Smooth muscle cell (in vitro differentiated cells): ENCODE data around the gene EXOC3. TPM values are rescaled to one million over a fixed set of nuclear protein-coding genes. Genes with fewer than 3 reads are reported as not detected.

Experiments used
- DNase-seq: peaks from one replicate; lab custom pipeline; 2025; ENCODE audit not compliant: unreplicated experiment; lab: John Stamatoyannopoulos, UW
- H2AFZ ChIP-seq: fragments of 200-600 bp; sonication (generic); 2 replicates; pipeline ENCODE4 v1.6.0; 2016; ENCODE audit warnings: antibody characterized with exemption, low read depth, mild to moderate bottlenecking
- H3F3A ChIP-seq: fragments of 200-600 bp; sonication (generic); 2 replicates; pipeline ENCODE4 v1.6.0; 2017; ENCODE audit warnings: antibody characterized with exemption, low read depth
- H3K27ac ChIP-seq: fragments of 200-600 bp; sonication (generic); 2 replicates; pipeline ENCODE4 v1.5.1; 2016; ENCODE audit warnings: low read depth, mild to moderate bottlenecking
- H3K27me3 ChIP-seq: fragments of 200-600 bp; sonication (generic); 2 replicates; pipeline ENCODE4 v1.6.1; 2016; ENCODE audit warnings: low read depth, mild to moderate bottlenecking
- H3K36me3 ChIP-seq: fragments of 200-600 bp; sonication (generic); 2 replicates; pipeline ENCODE4 v1.5.1; 2016; ENCODE audit warnings: low read depth
- H3K4me1 ChIP-seq: fragments of 200-600 bp; sonication (generic); 2 replicates; pipeline ENCODE4 v1.5.1; 2016; ENCODE audit warnings: low read depth
- H3K4me2 ChIP-seq: fragments of 200-600 bp; sonication (generic); 2 replicates; pipeline ENCODE4 v1.6.0; 2016; ENCODE audit warnings: mild to moderate bottlenecking
- H3K4me3 ChIP-seq: fragments of 200-600 bp; sonication (generic); 2 replicates; pipeline ENCODE4 v1.5.1; 2016; ENCODE audit warnings: mild to moderate bottlenecking
- H3K79me2 ChIP-seq: fragments of 200-600 bp; sonication (generic); 2 replicates; pipeline ENCODE4 v1.6.0; 2016; ENCODE audit warnings: low read depth, mild to moderate bottlenecking
- H3K9ac ChIP-seq: fragments of 200-600 bp; sonication (generic); 2 replicates; pipeline ENCODE4 v1.6.0; 2016; ENCODE audit warnings: low read depth
- H3K9me3 ChIP-seq: fragments of 200-600 bp; sonication (generic); replicated peaks from 2 replicates; pipeline ENCODE4 v1.5.1; 2016; ENCODE audit warnings: low read depth
- H4K20me1 ChIP-seq: fragments of 200-600 bp; sonication (generic); 2 replicates; pipeline ENCODE4 v1.6.0; 2016; ENCODE audit warnings: low read depth
- WGBS: methylation state at CpG from one replicate; pipeline ENCODE4 v1.1.7; 2016; ENCODE audit warnings: low lambda C conversion rate; 5-methylcytosine and 5-hydroxymethylcytosine counted together
- polyA plus RNA-seq: library from polyadenylated mRNA; unstranded; fragments of >200 nt; fragmentation: Nextera tagmentation; extraction: Ambion mirVana; gene quantifications from 2 replicates; pipeline ENCODE4 v1.2.1, GENCODE V29; 2016
- total RNA-seq: library from RNA; depleted of rRNA; stranded (reverse); fragments of >200 nt; gene quantifications from 2 replicates; pipeline ENCODE4 v1.2.3, GENCODE V29; 2014
- TF ChIP-seq, protein P1 (sequence below): fragments of 200-600 bp; sonication (generic); IDR thresholded peaks from 2 replicates; pipeline ENCODE4 v1.5.1; 2017; ENCODE audit warnings: borderline replicate concordance, mild to moderate bottlenecking, antibody characterized with exemption; ENCODE audit not compliant: insufficient read depth, poor library complexity, severe bottlenecking

The EXOC3 gene
- total and polyA plus RNA-seq, 2 experiments from 2014 or later: 23.6 to 30.5 TPM

- H3K27me3 ChIP-seq: peaks cover 28% of the 10 kb centered on the region
- H3K36me3 ChIP-seq: no peaks in the 10 kb centered on the region
- H3F3A ChIP-seq: no peaks in the 10 kb centered on the region
- H3K4me3 ChIP-seq: no peak overlapping the region
- no peaks in the 10 kb centered on the region for H4K20me1 ChIP-seq
- no peaks in the 10 kb centered on the region for H3K9me3 ChIP-seq
- TF ChIP-seq, protein P1, sequence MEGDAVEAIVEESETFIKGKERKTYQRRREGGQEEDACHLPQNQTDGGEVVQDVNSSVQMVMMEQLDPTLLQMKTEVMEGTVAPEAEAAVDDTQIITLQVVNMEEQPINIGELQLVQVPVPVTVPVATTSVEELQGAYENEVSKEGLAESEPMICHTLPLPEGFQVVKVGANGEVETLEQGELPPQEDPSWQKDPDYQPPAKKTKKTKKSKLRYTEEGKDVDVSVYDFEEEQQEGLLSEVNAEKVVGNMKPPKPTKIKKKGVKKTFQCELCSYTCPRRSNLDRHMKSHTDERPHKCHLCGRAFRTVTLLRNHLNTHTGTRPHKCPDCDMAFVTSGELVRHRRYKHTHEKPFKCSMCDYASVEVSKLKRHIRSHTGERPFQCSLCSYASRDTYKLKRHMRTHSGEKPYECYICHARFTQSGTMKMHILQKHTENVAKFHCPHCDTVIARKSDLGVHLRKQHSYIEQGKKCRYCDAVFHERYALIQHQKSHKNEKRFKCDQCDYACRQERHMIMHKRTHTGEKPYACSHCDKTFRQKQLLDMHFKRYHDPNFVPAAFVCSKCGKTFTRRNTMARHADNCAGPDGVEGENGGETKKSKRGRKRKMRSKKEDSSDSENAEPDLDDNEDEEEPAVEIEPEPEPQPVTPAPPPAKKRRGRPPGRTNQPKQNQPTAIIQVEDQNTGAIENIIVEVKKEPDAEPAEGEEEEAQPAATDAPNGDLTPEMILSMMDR: no peak
- H3K4me2 ChIP-seq: no peak overlapping the region
- no peaks in the 10 kb centered on the region for H3K4me1 ChIP-seq
- no peaks in the 10 kb centered on the region for H3K79me2 ChIP-seq
- H3K9ac ChIP-seq: no peak overlapping the region
- WGBS: 86% methylated on average over 39 of the region's 48 CpGs
- no peak for DNase-seq
- H3K27ac ChIP-seq: no peak overlapping the region
- no peak overlapping the region for H2AFZ ChIP-seq
Observed at GRCh38 chr5:490116-491106, 47.4 kb downstream of the EXOC3 start.

DNA sequence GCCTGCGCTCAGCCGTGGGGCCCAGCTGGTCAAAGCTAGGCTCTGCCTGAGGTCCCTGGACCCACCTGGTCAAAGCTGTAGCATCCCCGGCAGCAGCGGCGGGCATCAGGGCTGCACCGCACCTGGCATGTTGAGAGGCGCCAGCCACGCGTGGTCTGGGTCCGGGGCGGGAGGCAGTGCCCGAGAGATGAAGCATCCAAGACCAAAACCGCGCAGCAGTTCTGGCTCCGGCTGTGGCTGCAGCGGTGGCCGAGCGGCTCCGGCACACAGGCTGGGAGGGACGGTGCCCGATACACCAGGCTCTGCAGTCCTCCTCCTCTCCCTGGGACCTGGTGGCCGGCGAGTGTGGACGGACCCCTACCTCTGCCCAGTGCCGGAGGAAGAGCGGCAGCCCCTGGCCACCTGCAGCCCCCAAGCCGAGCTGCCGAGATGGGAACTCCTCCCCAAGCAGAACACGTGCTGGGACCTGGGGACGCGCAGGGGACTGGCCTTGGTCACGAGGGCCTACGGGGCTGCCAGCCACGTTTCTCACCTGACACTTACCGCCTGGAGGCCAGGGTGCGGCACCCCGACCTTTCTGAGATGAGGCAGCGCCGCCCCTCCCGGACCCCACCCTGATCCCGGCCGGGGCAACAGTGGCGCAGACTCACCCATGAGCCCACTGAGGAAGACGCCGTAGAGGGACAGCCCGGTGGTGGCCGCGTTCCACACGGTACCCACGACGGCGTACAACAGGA, 48.3 kb downstream of the EXOC3 start:
- TF ChIP-seq, protein P1: no peak
- no peak overlapping the region for H3K9ac ChIP-seq
- no peak overlapping the region for H3K4me3 ChIP-seq
- no peaks in the 10 kb centered on the region for H3F3A ChIP-seq
- no peak overlapping the region for H3K27ac ChIP-seq
- H3K4me2 ChIP-seq: no peak overlapping the region
- H3K4me1 ChIP-seq: no peaks in the 10 kb centered on the region
- no peaks in the 10 kb centered on the region for H4K20me1 ChIP-seq
- 91% methylated on average over 49 of the region's 52 CpGs for whole genome bisulfite sequencing
- no peaks in the 10 kb centered on the region for H3K36me3 ChIP-seq
- H3K9me3 ChIP-seq: no peaks in the 10 kb centered on the region
- DNase-seq: no peak
- H2AFZ ChIP-seq: no peak overlapping the region
- peaks cover 34% of the 10 kb centered on the region for H3K27me3 ChIP-seq
- no peaks in the 10 kb centered on the region for H3K79me2 ChIP-seq

GRCh38 chr5:491856-492155, 48.8 kb downstream of the EXOC3 start:
- 94% methylated on average over 13 of the region's 19 CpGs for WGBS

More at GRCh38 chr5:491856-492155, 48.8 kb downstream of the EXOC3 start:
- Histone ChIP-seq H3K4me1 (no peaks in the 10 kb centered on the region), H2AFZ (no peak overlapping the region), H4K20me1 (no peaks in the 10 kb centered on the region), H3K79me2 (no peaks in the 10 kb centered on the region), H3K4me3 (no peak overlapping the region), H3K36me3 (no peaks in the 10 kb centered on the region), H3K27ac (no peak overlapping the region), H3F3A (no peaks in the 10 kb centered on the region), H3K4me2 (no peak overlapping the region), H3K9me3 (no peaks in the 10 kb centered on the region), H3K9ac (no peak overlapping the region), H3K27me3 (peaks cover 39% of the 10 kb centered on the region)
- TF ChIP-seq, protein P1: no peak
- DNase-seq: no peak
